Osteoblast (primary cell): ENCODE results near the gene CCDC9. TPM values are rescaled to one million over a fixed set of nuclear protein-coding genes. Genes with fewer than 3 reads are reported as not detected.
A peak's percentile ranks its signal among the peaks of the same experiment; 100 is the strongest.
"Not testable (repeated sequence)": the region's sequence is repeated elsewhere in the genome, so short reads cannot be mapped to it uniquely, and the experiment has no call there.

Experiments used
- DNase-seq: peaks from one replicate; pipeline ENCODE4 v3.0.0; 2011; ENCODE audit warnings: low spot score, mixed read lengths; ENCODE audit not compliant: insufficient read length; ENCODE audit errors: missing footprints
- H2AFZ ChIP-seq: 2 replicates; pipeline ENCODE4 v1.6.0; 2011; ENCODE audit warnings: mild to moderate bottlenecking, low read length
- H3K27ac ChIP-seq: 2 replicates; pipeline ENCODE4 v1.5.1; 2011; ENCODE audit warnings: mild to moderate bottlenecking, low read depth, low read length, moderate library complexity
- H3K27me3 ChIP-seq: 2 replicates; pipeline ENCODE4 v1.6.0; 2012; ENCODE audit warnings: mild to moderate bottlenecking, control low read depth, inconsistent platforms, low read length, moderate library complexity; ENCODE audit not compliant: insufficient read depth
- H3K36me3 ChIP-seq: 2 replicates; pipeline ENCODE4 v1.5.1; 2011; ENCODE audit warnings: mild to moderate bottlenecking, low read length, control low read depth, moderate library complexity; ENCODE audit not compliant: insufficient read depth
- H3K4me1 ChIP-seq: 2 replicates; pipeline ENCODE4 v1.5.1; 2011; ENCODE audit warnings: mild to moderate bottlenecking, low read length, control low read depth, moderate library complexity; ENCODE audit not compliant: insufficient read depth
- H3K4me2 ChIP-seq: 2 replicates; pipeline ENCODE4 v1.6.0; 2011; ENCODE audit warnings: mild to moderate bottlenecking, low read length; ENCODE audit not compliant: insufficient read depth
- H3K4me3 ChIP-seq: fragments of 200-600 bp; sonication (generic); 3 replicates; pipeline ENCODE4 v1.5.1; 2012; ENCODE audit warnings: mild to moderate bottlenecking, low read length, inconsistent platforms; ENCODE audit not compliant: insufficient read depth
- H3K79me2 ChIP-seq: 2 replicates; pipeline ENCODE4 v1.6.0; 2012; ENCODE audit warnings: mild to moderate bottlenecking, low read length, control low read depth, inconsistent platforms; ENCODE audit not compliant: insufficient read depth
- H3K9me3 ChIP-seq: 2 replicates; pipeline ENCODE4 v1.5.1; 2011; ENCODE audit warnings: low read depth, low read length, control low read depth
- H4K20me1 ChIP-seq: 2 replicates; pipeline ENCODE4 v1.6.0; 2012; ENCODE audit warnings: mild to moderate bottlenecking, low read length, control low read depth; ENCODE audit not compliant: insufficient read depth
- CTCF ChIP-seq: IDR thresholded peaks from 2 replicates; pipeline ENCODE4 v1.5.1; 2011; ENCODE audit warnings: mild to moderate bottlenecking, low read depth, low read length, moderate library complexity; ENCODE audit errors: extremely low read depth
- total RNA-seq: library from RNA; depleted of rRNA; stranded (reverse); fragments of >200 nt; gene quantifications from 2 replicates; pipeline ENCODE4 v1.2.3, GENCODE V29; 2012

CCDC9 gene
- total RNA-seq, 1 donor, result 7.6 TPM

GRCh38 chr19:47280183-47280797 lies 24.0 kb downstream of the CCDC9 start:
- Histone ChIP-seq H4K20me1 (peaks cover 13% of the 10 kb centered on the region), H3K4me3 (no peak overlapping the region), H3K27me3 (no peaks in the 10 kb centered on the region), H3K27ac (no peak overlapping the region), H3K4me1 (peaks cover 29% of the 10 kb centered on the region), H3K36me3 (no peaks in the 10 kb centered on the region), H3K79me2 (no peaks in the 10 kb centered on the region), H3K4me2 (no peak overlapping the region), H2AFZ (no peak overlapping the region), H3K9me3 (no peaks in the 10 kb centered on the region)
- no peak for DNase-seq
- TF ChIP-seq CTCF, result peak; percentile 31

GRCh38 chr19:47283405-47284059 lies 27.2 kb downstream of the CCDC9 start:
- H3K4me3 ChIP-seq, result no peak overlapping the region

GRCh38 chr19:47284324-47284899 lies 28.1 kb downstream of the CCDC9 start:
- H3K9me3 ChIP-seq, result no peaks in the 10 kb centered on the region
- H3K36me3 ChIP-seq, result no peaks in the 10 kb centered on the region
- H2AFZ ChIP-seq, result no peak overlapping the region
- peak; percentile 90 for TF ChIP-seq CTCF
- no peak overlapping the region for H3K4me3 ChIP-seq
- no peak overlapping the region for H3K27ac ChIP-seq
- no peaks in the 10 kb centered on the region for H3K79me2 ChIP-seq
- H3K4me2 ChIP-seq, result no peak overlapping the region
- peaks cover 7% of the 10 kb centered on the region for H3K4me1 ChIP-seq
- no peaks in the 10 kb centered on the region for H3K27me3 ChIP-seq
- H4K20me1 ChIP-seq, result peaks cover 3% of the 10 kb centered on the region
- DNase-seq, result peak; percentile 79

More at GRCh38 chr19:47283405-47284059, 27.2 kb downstream of the CCDC9 start:
- Histone ChIP-seq H4K20me1 (peaks cover 3% of the 10 kb centered on the region), H3K27me3 (no peaks in the 10 kb centered on the region), H2AFZ (no peak overlapping the region), H3K79me2 (no peaks in the 10 kb centered on the region), H3K4me2 (no peak overlapping the region), H3K4me1 (peaks cover under 1% of the 10 kb centered on the region), H3K9me3 (no peaks in the 10 kb centered on the region), H3K27ac (no peak overlapping the region), H3K36me3 (no peaks in the 10 kb centered on the region)
- DNase-seq, result no peak
- no peak for TF ChIP-seq CTCF

GRCh38 chr19:47296036-47296435 lies 39.7 kb downstream of the CCDC9 start:
- DNase-seq, result peak; percentile 83

GRCh38 chr19:47300867-47301266 lies 44.5 kb downstream of the CCDC9 start:
- H2AFZ ChIP-seq, H3K4me1 ChIP-seq, H3K27ac ChIP-seq, H3K9me3 ChIP-seq, H3K4me3 ChIP-seq, H3K79me2 ChIP-seq, H3K4me2 ChIP-seq, H3K36me3 ChIP-seq, H3K27me3 ChIP-seq, DNase-seq, H4K20me1 ChIP-seq: not testable (repeated sequence)

More at GRCh38 chr19:47296036-47296435, 39.7 kb downstream of the CCDC9 start:
- no peaks in the 10 kb centered on the region for H4K20me1 ChIP-seq
- H3K4me3 ChIP-seq, result no peak overlapping the region
- no peaks in the 10 kb centered on the region for H3K9me3 ChIP-seq
- TF ChIP-seq CTCF, result peak; percentile 72
- H3K36me3 ChIP-seq, result no peaks in the 10 kb centered on the region
- no peak overlapping the region for H2AFZ ChIP-seq
- no peak overlapping the region for H3K27ac ChIP-seq
- H3K27me3 ChIP-seq, result no peaks in the 10 kb centered on the region
- H3K79me2 ChIP-seq, result no peaks in the 10 kb centered on the region
- H3K4me2 ChIP-seq, result no peak overlapping the region
- no peaks in the 10 kb centered on the region for H3K4me1 ChIP-seq
